Measurements from ENCODE around the gene ING2.

DNA sequence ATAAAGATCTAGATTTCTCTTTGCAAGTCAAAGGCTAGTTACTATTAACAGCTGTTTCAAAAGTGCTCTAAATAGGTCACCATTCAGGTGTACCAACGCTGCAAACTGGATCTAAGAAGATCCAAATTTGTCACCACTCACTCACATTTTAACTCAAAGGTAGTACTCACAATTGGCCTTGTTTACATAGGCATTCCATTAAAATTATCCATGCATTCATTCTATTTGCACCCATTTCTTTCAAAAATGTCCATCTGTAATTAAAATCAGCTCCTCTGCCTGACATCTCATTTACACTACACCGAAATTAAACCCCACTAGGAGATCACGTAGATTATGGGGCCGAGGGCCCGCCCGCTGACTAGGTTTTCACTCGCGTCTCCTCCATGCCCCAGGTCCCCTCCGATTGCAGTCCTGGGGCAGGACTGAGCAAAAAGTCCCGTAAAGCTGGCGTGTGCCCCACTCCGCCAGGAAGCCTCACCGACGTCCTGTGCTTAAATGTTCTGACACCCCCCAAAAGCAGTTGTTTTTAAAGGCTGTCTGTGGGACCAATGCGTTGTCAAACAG, 1.3 kb upstream of the ING2 start:
- TF ChIP-seq, protein P1, sequence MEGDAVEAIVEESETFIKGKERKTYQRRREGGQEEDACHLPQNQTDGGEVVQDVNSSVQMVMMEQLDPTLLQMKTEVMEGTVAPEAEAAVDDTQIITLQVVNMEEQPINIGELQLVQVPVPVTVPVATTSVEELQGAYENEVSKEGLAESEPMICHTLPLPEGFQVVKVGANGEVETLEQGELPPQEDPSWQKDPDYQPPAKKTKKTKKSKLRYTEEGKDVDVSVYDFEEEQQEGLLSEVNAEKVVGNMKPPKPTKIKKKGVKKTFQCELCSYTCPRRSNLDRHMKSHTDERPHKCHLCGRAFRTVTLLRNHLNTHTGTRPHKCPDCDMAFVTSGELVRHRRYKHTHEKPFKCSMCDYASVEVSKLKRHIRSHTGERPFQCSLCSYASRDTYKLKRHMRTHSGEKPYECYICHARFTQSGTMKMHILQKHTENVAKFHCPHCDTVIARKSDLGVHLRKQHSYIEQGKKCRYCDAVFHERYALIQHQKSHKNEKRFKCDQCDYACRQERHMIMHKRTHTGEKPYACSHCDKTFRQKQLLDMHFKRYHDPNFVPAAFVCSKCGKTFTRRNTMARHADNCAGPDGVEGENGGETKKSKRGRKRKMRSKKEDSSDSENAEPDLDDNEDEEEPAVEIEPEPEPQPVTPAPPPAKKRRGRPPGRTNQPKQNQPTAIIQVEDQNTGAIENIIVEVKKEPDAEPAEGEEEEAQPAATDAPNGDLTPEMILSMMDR (IDR thresholded peaks at IDR 0.05; ENCODE audit: poor library complexity) = no peak
- TF ChIP-seq EZH2 (IDR thresholded peaks at IDR 0.05; ENCODE audit: borderline replicate concordance) = no peak

All from hepatocyte (in vitro differentiated cells).